Naive thymus-derived CD4-positive, alpha-beta T cell (primary cell): Measurements from ENCODE around the gene RAB3B. TPM values are rescaled to one million over a fixed set of nuclear protein-coding genes. Genes with fewer than 3 reads are reported as not detected.
"Not testable (repeated sequence)": the region's sequence is repeated elsewhere in the genome, so short reads cannot be mapped to it uniquely, and the experiment has no call there.

Experiments
- ATAC-seq: fragments of 150-1000 bp; cut with Tn5 transposase; 2 replicates; pipeline ENCODE4 v1.10.0; 2021; ENCODE audit warnings: mild to moderate bottlenecking, moderate library complexity
- CTCF ChIA-PET: fragments of 350-600 bp; sonication (Branson Sonifier 250); formaldehyde crosslinking; loops from one replicate; lab custom pipeline; 2021; ENCODE audit warnings: antibody characterized with exemption; lab: Charles Lee
- POLR2A ChIA-PET: fragments of 350-600 bp; sonication (Branson Sonifier 250); formaldehyde crosslinking; loops from one replicate; lab custom pipeline; 2021; ENCODE audit warnings: antibody characterized with exemption, inconsistent platforms; lab: Charles Lee
- DNase-seq, 9 donors: peaks; one replicate each; pipeline versions ENCODE4 v3.0.0 to v3.0.0-alpha.2; 2020 to 2022; ENCODE audit warnings: mixed read lengths in 1 of 9
- H3K27ac ChIP-seq: one replicate; pipeline ENCODE4 v1.7.0; 2013; ENCODE audit warnings: mild to moderate bottlenecking, low read depth, low read length, moderate library complexity
- H3K27me3 ChIP-seq, 2 donors: one replicate each; pipeline ENCODE4 v1.7.0; 2013; ENCODE audit warnings: low read length in 2 of 2, mild to moderate bottlenecking in 2 of 2, moderate library complexity in 2 of 2; ENCODE audit not compliant: control insufficient read depth in 2 of 2, insufficient read depth in 2 of 2
- H3K36me3 ChIP-seq, 3 experiments: 1 replicate in 2 of 3; 2 replicates in 1 of 3; pipeline ENCODE4 v1.7.0; 2013; ENCODE audit warnings: low read length in 3 of 3, mild to moderate bottlenecking in 3 of 3, moderate library complexity in 1 of 3; ENCODE audit not compliant: insufficient read depth in 3 of 3, control insufficient read depth in 2 of 3
- H3K4me1 ChIP-seq, 2 donors: one replicate each; pipeline ENCODE4 v1.7.0; 2013; ENCODE audit warnings: low read length in 2 of 2, mild to moderate bottlenecking in 2 of 2, moderate library complexity in 1 of 2; ENCODE audit not compliant: control insufficient read depth in 2 of 2, insufficient read depth in 2 of 2
- H3K4me3 ChIP-seq: 2 replicates; pipeline ENCODE4 v1.7.0; 2013; ENCODE audit warnings: mild to moderate bottlenecking, low read length
- H3K9me3 ChIP-seq, 3 experiments: 1 replicate in 2 of 3; 2 replicates in 1 of 3; pipeline ENCODE4 v1.7.0; 2013; ENCODE audit warnings: low read length in 3 of 3; ENCODE audit not compliant: control insufficient read depth in 2 of 3
- H3K27ac Mint-ChIP-seq, 9 donors: one replicate each; pipeline ENCODE4 v1.8.0; 2020 to 2022; ENCODE audit warnings: mixed read lengths in 9 of 9, mild to moderate bottlenecking in 8 of 9, moderate library complexity in 5 of 9, inconsistent platforms in 2 of 9
- H3K27me3 Mint-ChIP-seq, 5 donors: one replicate each; pipeline ENCODE4 v1.8.0; 2021 to 2022; ENCODE audit warnings: mixed read lengths in 5 of 5, mild to moderate bottlenecking in 1 of 5
- H3K36me3 Mint-ChIP-seq, 5 donors: one replicate each; pipeline ENCODE4 v1.8.0; 2020 to 2022; ENCODE audit warnings: mixed read lengths in 5 of 5, mild to moderate bottlenecking in 3 of 5, inconsistent platforms in 1 of 5
- H3K4me1 Mint-ChIP-seq, 7 donors: one replicate each; pipeline ENCODE4 v1.8.0; 2020 to 2022; ENCODE audit warnings: mixed read lengths in 7 of 7, mild to moderate bottlenecking in 3 of 7, inconsistent platforms in 1 of 7
- H3K4me3 Mint-ChIP-seq, 10 donors: one replicate each; pipeline ENCODE4 v1.8.0; 2020 to 2022; ENCODE audit warnings: mild to moderate bottlenecking in 10 of 10, mixed read lengths in 10 of 10, moderate library complexity in 6 of 10, inconsistent platforms in 2 of 10
- H3K9me3 Mint-ChIP-seq, 11 donors: one replicate each; pipeline ENCODE4 v1.8.0; 2020 to 2022; ENCODE audit warnings: mixed read lengths in 11 of 11, mild to moderate bottlenecking in 4 of 11, inconsistent platforms in 1 of 11, moderate library complexity in 1 of 11
- intact Hi-C, 2 donors: fragments of 100-400 bp; cut with micrococcal nuclease; formaldehyde crosslinking; loops; one replicate each; pipeline ENCODE4 v1.15.1; 2023
- polyA plus RNA-seq, 2 donors: library from polyadenylated mRNA; unstranded; fragments of 300-500 nt; fragmentation: Illumina TruSeq; gene quantifications; one replicate each; pipeline ENCODE4 v1.2.3, GENCODE V29; 2021
- total RNA-seq, 6 experiments: library from RNA in 5 of 6; stranded (reverse) in 5 of 6; gene quantifications; 1 replicate in 5 of 6; 2 replicates in 1 of 6; pipeline ENCODE4 v1.2.3 and lab custom pipeline; 2021 to 2026

The RAB3B gene
- total and polyA plus RNA-seq, 7 experiments from 2014 or later, result 0.03 TPM; not detected in 6

DNA sequence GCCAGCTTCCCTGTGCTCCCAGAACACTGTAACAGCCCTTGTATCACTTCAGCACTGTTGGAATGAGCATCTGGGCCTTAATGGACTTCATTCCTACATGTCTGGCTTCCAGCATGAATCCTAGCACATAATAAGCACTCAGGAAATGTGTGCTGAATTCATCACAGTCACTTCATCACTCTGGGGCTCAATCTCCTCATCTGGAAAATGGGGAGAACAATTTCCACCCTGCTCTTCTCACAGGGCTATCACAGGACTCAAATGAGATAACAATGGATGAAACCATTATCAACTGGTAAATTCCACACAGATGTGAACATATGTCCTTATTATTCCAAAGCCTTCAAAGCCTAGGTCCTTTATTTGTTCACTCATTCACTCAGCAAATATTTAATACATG is 12.4 kb downstream of the RAB3B start:
- Mint-ChIP-seq H3K27ac (no peak overlapping the region), H3K9me3 (no peaks in the 10 kb centered on the region), H3K27me3 (peaks cover 0 to 14% (median 0%) of the 10 kb centered on the region in 5 donors), H3K36me3 (no peaks in the 10 kb centered on the region), H3K4me1 (no peaks in the 10 kb centered on the region), H3K4me3 (no peak overlapping the region)
- ATAC-seq (no peak), DNase-seq (no peak)
- Histone ChIP-seq H3K27me3 (no peaks in the 10 kb centered on the region), H3K4me3 (no peak overlapping the region), H3K27ac (no peak overlapping the region), H3K9me3 (no peaks in the 10 kb centered on the region), H3K4me1 (no peaks in the 10 kb centered on the region), H3K36me3 (no peaks in the 10 kb centered on the region)
- intact Hi-C loops, result no loop called here
- ChIA-PET CTCF (no interaction called here), POLR2A (no interaction called here)

DNA sequence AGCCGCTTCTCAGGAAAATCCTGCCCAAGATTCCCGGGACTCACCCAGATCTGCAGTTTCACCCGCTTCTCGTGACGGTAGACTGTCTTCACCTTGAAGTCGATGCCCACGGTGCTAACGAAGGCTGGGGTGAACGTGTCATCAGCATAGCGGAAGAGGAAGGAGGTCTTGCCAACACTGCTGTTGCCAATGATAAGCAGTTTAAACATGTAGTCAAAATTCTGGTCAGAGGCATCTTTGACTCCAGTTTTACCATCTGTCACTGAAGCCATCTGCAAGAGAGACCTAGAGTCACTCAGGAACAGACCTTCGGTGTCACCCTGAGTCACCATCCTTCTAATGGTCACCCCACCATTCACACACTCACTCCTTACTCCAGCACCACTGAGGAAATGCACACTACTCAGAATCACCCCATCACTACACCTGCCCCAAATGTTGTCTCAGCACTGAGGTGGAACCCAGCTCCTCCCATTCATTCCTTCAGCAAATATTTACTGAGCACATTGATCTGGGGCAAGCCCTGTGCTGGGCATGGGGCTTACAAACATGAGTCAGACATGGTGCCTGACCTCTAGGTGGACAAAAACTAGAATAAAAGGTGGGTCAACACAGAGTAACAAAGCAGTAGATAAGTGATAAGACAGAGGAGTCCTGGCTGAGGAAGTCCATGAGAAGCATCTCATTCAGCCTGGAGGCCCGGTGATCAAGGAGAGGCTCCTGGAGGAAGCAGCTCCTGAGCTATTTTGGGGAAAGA is 13.5 kb downstream of the RAB3B start:
- Histone ChIP-seq H3K27me3 (no peaks in the 10 kb centered on the region), H3K9me3 (no peaks in the 10 kb centered on the region), H3K36me3 (no peaks in the 10 kb centered on the region), H3K27ac (no peak overlapping the region), H3K4me1 (no peaks in the 10 kb centered on the region), H3K4me3 (no peak overlapping the region)
- H3K9me3 Mint-ChIP-seq, result no peaks in the 10 kb centered on the region
- ATAC-seq, result no peak
- no peak for DNase-seq
- no peak overlapping the region for H3K27ac Mint-ChIP-seq
- H3K4me1 Mint-ChIP-seq, result no peaks in the 10 kb centered on the region
- H3K27me3 Mint-ChIP-seq, result peaks cover 0 to 14% (median 0%) of the 10 kb centered on the region in 5 donors
- intact Hi-C loops, result no loop called here
- no peaks in the 10 kb centered on the region for H3K36me3 Mint-ChIP-seq
- ChIA-PET CTCF (no interaction called here), POLR2A (no interaction called here)
- H3K4me3 Mint-ChIP-seq, result no peak overlapping the region

DNA sequence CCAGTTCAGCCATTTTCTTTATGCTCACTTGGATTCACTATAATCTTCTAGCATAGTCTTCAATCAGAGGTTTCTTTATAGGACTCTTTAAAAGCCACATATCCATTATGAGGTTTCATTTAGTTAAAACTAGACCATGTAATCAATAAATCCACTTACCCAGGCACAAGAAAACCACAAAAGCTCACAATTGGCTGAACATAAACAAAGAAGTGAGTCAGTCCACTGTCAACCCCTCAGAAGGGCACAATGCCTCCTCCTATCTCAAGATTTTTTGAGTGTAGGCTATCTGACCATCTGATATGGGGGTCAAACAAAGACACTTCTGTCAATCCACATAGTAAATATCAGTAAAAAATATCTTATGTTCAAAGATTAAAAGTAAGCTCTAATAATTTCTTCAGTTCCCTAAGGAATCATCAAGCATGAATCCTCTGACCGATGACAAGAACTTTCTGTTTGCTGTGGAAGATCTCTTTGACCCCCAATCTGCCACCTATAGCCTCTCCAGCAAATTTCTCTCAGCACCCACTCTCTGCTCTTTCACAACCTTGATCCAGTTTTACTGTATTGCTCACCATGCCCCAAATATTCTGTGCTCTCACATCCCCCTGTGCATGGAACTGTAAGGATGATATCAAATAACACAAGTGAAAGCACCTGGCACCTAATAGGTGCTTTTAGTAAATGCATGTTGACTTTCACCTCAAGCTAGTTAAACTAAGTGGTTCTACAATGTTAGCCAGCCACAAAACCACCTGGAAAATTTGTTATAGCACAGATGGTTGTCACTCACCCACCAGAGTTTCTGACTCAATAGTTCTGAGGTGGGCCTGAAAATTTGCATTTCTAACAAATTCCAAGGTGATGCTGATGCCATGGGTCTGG is 16.7 kb downstream of the RAB3B start:
- no peaks in the 10 kb centered on the region for H3K27me3 ChIP-seq
- intact Hi-C loops, result no loop called here
- Mint-ChIP-seq H3K4me3 (no peak overlapping the region), H3K4me1 (no peaks in the 10 kb centered on the region), H3K9me3 (no peaks in the 10 kb centered on the region), H3K36me3 (no peaks in the 10 kb centered on the region), H3K27ac (no peak overlapping the region), H3K27me3 (peaks cover 0 to 14% (median 0%) of the 10 kb centered on the region in 5 donors)
- no peaks in the 10 kb centered on the region for H3K4me1 ChIP-seq
- ATAC-seq (no peak), DNase-seq (no peak)
- H3K36me3 ChIP-seq, result no peaks in the 10 kb centered on the region
- no peak overlapping the region for H3K27ac ChIP-seq
- H3K4me3 ChIP-seq, result no peak overlapping the region
- POLR2A ChIA-PET, result no interaction called here
- no peaks in the 10 kb centered on the region for H3K9me3 ChIP-seq
- CTCF ChIA-PET, result no interaction called here

DNA sequence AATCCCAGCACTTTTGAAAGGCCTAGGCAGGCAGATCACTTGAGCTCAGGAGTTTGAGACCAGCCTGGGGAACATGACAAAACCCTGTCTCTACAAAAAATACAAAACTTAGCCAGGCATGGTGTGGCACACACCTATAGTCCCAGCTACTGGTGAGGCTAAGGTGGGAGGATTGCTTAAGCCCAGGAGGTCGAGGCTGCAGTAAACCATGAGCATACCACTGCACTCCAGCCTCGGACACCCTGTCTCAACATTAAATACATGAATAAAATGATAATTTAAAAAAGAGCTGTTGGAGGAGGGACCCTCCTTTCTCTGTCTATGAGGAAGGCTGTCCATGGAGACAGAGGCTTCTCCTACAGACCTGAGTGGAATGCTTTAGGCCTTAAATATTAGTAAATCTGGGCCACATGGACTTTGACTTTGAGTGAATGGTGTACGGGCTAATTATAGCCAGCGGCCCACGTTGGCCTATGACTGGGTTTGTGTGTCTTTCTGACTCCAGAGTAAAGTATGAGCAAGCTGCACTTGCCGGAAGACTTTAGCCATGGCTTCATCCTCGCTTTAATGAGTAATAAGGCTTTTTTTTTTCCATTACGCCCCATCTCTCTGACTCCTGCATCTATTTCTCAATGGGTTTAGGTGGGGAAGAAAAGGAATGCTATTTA is 21.3 kb downstream of the RAB3B start:
- ChIA-PET POLR2A (no interaction called here), CTCF (no interaction called here)
- Mint-ChIP-seq H3K4me3 (no peak overlapping the region), H3K27me3 (peaks cover 0 to 6% (median 0%) of the 10 kb centered on the region in 5 donors), H3K4me1 (no peaks in the 10 kb centered on the region), H3K27ac (no peak overlapping the region), H3K36me3 (no peaks in the 10 kb centered on the region), H3K9me3 (no peaks in the 10 kb centered on the region)
- Histone ChIP-seq H3K27ac (no peak overlapping the region), H3K36me3 (no peaks in the 10 kb centered on the region), H3K27me3 (no peaks in the 10 kb centered on the region), H3K9me3 (no peaks in the 10 kb centered on the region), H3K4me1 (no peaks in the 10 kb centered on the region), H3K4me3 (no peak overlapping the region)
- DNase-seq (no peak), ATAC-seq (no peak)
- intact Hi-C loops, result no loop called here

DNA sequence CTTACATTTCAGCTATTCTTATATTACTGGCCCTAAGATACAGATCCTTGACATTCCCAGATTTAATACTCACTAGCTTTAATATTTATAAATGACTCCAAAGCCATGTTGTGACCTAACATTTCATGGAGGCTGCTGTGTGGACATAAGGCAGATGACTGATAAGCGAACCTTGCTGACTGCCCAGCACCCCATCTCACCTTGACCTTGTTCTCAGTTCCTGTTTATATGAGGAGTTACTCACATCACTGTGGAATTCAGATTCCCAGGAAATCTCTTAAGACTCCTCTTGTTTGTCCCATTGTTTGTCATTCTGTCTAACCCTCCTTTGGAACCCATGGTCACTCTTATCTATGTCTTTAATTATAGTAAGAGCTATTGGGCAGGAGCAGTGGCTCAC is 21.9 kb downstream of the RAB3B start:
- intact Hi-C loops, result no loop called here
- POLR2A ChIA-PET, result no interaction called here
- peaks cover 0 to 6% (median 0%) of the 10 kb centered on the region in 5 donors for H3K27me3 Mint-ChIP-seq
- H3K36me3 Mint-ChIP-seq, result no peaks in the 10 kb centered on the region
- H3K27me3 ChIP-seq, result no peaks in the 10 kb centered on the region
- CTCF ChIA-PET, result no interaction called here
- ATAC-seq (no peak), DNase-seq (no peak)
- no peaks in the 10 kb centered on the region for H3K4me1 ChIP-seq
- H3K4me3 Mint-ChIP-seq, result no peak overlapping the region
- no peaks in the 10 kb centered on the region for H3K4me1 Mint-ChIP-seq
- H3K27ac Mint-ChIP-seq, result no peak overlapping the region
- no peak overlapping the region for H3K4me3 ChIP-seq
- H3K9me3 Mint-ChIP-seq, result no peaks in the 10 kb centered on the region
- H3K9me3 ChIP-seq, result no peaks in the 10 kb centered on the region
- no peaks in the 10 kb centered on the region for H3K36me3 ChIP-seq
- H3K27ac ChIP-seq, result no peak overlapping the region

DNA sequence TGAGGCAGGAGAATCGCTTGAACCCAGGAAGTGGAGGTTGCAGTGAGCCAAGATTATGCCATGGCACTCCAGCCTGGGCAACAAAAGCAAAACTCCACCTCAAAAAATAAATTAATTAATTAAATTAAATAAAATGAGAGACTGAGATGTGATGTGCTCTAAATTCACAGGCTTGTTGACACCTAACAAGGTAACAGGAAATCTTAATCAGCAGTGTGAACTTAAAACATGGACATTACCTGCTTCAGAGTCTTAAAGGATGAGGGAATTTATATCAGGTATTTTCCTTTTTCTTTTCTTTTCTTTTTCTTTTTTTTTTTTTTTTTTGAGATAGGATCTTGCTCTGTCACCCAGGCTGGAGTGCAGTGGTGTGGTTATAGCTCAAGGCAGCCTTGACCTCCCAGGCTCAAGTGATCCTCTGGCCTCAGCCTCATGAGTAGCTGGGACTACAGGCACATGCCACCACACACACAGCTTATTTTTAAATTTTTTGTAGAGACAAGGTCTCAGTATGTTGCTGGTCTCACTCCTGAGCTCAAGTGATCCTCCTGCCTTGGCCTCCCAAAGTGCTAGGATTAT is 23.2 kb downstream of the RAB3B start:
- H3K36me3 ChIP-seq, H3K36me3 Mint-ChIP-seq, H3K4me1 ChIP-seq, H3K27ac Mint-ChIP-seq, H3K27me3 Mint-ChIP-seq, H3K27me3 ChIP-seq, H3K4me3 Mint-ChIP-seq, H3K9me3 Mint-ChIP-seq, H3K4me3 ChIP-seq, POLR2A ChIA-PET, H3K9me3 ChIP-seq, ATAC-seq, intact Hi-C loops, H3K27ac ChIP-seq, DNase-seq, CTCF ChIA-PET, H3K4me1 Mint-ChIP-seq: not testable (repeated sequence)
